Neural progenitor cell (in vitro differentiated cells): ENCODE measurements around the gene MYO1D. TPM values are rescaled to one million over a fixed set of nuclear protein-coding genes. Genes with fewer than 3 reads are reported as not detected.

Experiments used
- DNase-seq: peaks from one replicate; pipeline ENCODE4 v3.0.0-alpha.2; 2016; ENCODE audit warnings: low spot score
- H2AFZ ChIP-seq: fragments of 200-600 bp; sonication (generic); replicated peaks from 2 replicates; pipeline ENCODE4 v1.6.1; 2016; ENCODE audit warnings: antibody characterized with exemption
- H3F3A ChIP-seq: fragments of 200-600 bp; sonication (generic); 2 replicates; pipeline ENCODE4 v1.6.1; 2016; ENCODE audit warnings: antibody characterized with exemption, low read depth
- H3K27ac ChIP-seq: fragments of 200-600 bp; sonication (generic); 2 replicates; pipeline ENCODE4 v1.5.1; 2016; ENCODE audit warnings: mild to moderate bottlenecking
- H3K27me3 ChIP-seq: fragments of 200-600 bp; sonication (generic); 2 replicates; pipeline ENCODE4 v1.6.1; 2016; ENCODE audit warnings: mild to moderate bottlenecking, moderate library complexity
- H3K36me3 ChIP-seq: fragments of 200-600 bp; sonication (generic); 2 replicates; pipeline ENCODE4 v1.5.1; 2016
- H3K4me1 ChIP-seq: fragments of 200-600 bp; sonication (generic); 2 replicates; pipeline ENCODE4 v1.6.1; 2016; ENCODE audit warnings: mixed run types
- H3K4me2 ChIP-seq: fragments of 200-600 bp; sonication (generic); 2 replicates; pipeline ENCODE4 v1.6.1; 2016
- H3K4me3 ChIP-seq: fragments of 200-600 bp; sonication (generic); 2 replicates; pipeline ENCODE4 v1.5.1; 2016
- H3K79me2 ChIP-seq: fragments of 200-600 bp; sonication (generic); 2 replicates; pipeline ENCODE4 v1.6.1; 2016; ENCODE audit warnings: low read depth
- H3K9ac ChIP-seq: fragments of 200-600 bp; sonication (generic); 2 replicates; pipeline ENCODE4 v1.6.1; 2016
- H3K9me3 ChIP-seq: fragments of 200-600 bp; sonication (generic); 2 replicates; pipeline ENCODE4 v1.5.1; 2016; ENCODE audit warnings: low read depth
- H4K20me1 ChIP-seq: fragments of 200-600 bp; sonication (generic); 2 replicates; pipeline ENCODE4 v1.6.1; 2016; ENCODE audit warnings: low read depth
- H3K27ac Mint-ChIP-seq: 3 replicates; pipeline ENCODE4 v1.8.0; 2021; ENCODE audit warnings: mixed read lengths
- H3K27me3 Mint-ChIP-seq: 2 replicates; pipeline ENCODE4 v1.8.0; 2022; ENCODE audit warnings: low read depth, mild to moderate bottlenecking, inconsistent platforms, moderate library complexity, mixed read lengths; ENCODE audit not compliant: insufficient read depth
- H3K36me3 Mint-ChIP-seq: 3 replicates; pipeline ENCODE4 v1.8.0; 2021; ENCODE audit warnings: mixed read lengths
- H3K4me1 Mint-ChIP-seq: 3 replicates; pipeline ENCODE4 v1.8.0; 2021; ENCODE audit warnings: mixed read lengths
- H3K4me3 Mint-ChIP-seq: 3 replicates; pipeline ENCODE4 v1.8.0; 2021; ENCODE audit warnings: mild to moderate bottlenecking, moderate library complexity, mixed read lengths
- H3K9me3 Mint-ChIP-seq: 3 replicates; pipeline ENCODE4 v1.8.0; 2020; ENCODE audit warnings: mixed read lengths
- EZH2 ChIP-seq: fragments of 200-600 bp; sonication (generic); IDR thresholded peaks from 2 replicates; pipeline ENCODE4 v1.6.1; 2017; ENCODE audit warnings: antibody characterized with exemption, mild to moderate bottlenecking, moderate library complexity
- EZH2phosphoT487 ChIP-seq: fragments of 200-600 bp; sonication (generic); IDR thresholded peaks from 2 replicates; pipeline ENCODE4 v1.6.1; 2017; ENCODE audit warnings: antibody characterized with exemption
- total RNA-seq: library from RNA; depleted of rRNA; stranded (reverse); fragments of >200 nt; gene quantifications from 2 replicates; pipeline ENCODE4 v1.2.3, GENCODE V29; 2015; ENCODE audit warnings: low replicate concordance
- TF ChIP-seq, protein P1 (sequence below): fragments of 200-600 bp; sonication (generic); IDR thresholded peaks from 2 replicates; pipeline ENCODE4 v1.5.1; 2017; ENCODE audit warnings: antibody characterized with exemption, mild to moderate bottlenecking

Gene MYO1D
- total RNA-seq, 1 donor from 2014 or later: 6.2 TPM

DNA sequence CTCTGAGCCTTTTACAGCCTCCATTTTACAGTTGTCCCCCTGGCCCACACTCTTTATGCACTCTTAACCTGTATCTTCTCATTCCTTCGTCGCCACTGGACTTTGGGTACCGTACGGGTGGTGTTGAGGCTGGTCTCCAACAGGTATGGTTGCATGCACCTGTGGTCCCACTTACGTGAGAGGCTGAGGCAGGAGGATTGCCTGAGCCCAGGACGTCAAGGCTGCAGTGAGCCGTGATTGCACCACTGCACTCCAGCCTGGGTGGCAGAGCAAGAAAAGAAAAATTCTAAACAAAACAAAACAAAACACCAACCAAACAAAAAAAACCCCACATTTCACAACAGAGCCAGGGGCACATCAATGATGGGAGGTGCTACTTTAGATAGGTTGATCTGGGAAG lies 36.7 kb upstream of the MYO1D start:
- Mint-ChIP-seq H3K9me3 (no peaks in the 10 kb centered on the region), H3K27ac (no peak overlapping the region), H3K4me3 (no peak overlapping the region), H3K4me1 (peaks cover 15% of the 10 kb centered on the region), H3K27me3 (peaks cover 2% of the 10 kb centered on the region), H3K36me3 (no peaks in the 10 kb centered on the region)
- H3K9ac ChIP-seq: no peak overlapping the region
- TF ChIP-seq EZH2phosphoT487 (no peak), EZH2 (no peak)
- TF ChIP-seq, protein P1, sequence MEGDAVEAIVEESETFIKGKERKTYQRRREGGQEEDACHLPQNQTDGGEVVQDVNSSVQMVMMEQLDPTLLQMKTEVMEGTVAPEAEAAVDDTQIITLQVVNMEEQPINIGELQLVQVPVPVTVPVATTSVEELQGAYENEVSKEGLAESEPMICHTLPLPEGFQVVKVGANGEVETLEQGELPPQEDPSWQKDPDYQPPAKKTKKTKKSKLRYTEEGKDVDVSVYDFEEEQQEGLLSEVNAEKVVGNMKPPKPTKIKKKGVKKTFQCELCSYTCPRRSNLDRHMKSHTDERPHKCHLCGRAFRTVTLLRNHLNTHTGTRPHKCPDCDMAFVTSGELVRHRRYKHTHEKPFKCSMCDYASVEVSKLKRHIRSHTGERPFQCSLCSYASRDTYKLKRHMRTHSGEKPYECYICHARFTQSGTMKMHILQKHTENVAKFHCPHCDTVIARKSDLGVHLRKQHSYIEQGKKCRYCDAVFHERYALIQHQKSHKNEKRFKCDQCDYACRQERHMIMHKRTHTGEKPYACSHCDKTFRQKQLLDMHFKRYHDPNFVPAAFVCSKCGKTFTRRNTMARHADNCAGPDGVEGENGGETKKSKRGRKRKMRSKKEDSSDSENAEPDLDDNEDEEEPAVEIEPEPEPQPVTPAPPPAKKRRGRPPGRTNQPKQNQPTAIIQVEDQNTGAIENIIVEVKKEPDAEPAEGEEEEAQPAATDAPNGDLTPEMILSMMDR: no peak
- H3F3A ChIP-seq: no peaks in the 10 kb centered on the region
- no peak overlapping the region for H2AFZ ChIP-seq
- no peaks in the 10 kb centered on the region for H3K27me3 ChIP-seq
- no peak overlapping the region for H3K4me2 ChIP-seq
- H3K4me1 ChIP-seq: peaks cover 8% of the 10 kb centered on the region
- no peaks in the 10 kb centered on the region for H3K36me3 ChIP-seq
- no peaks in the 10 kb centered on the region for H4K20me1 ChIP-seq
- H3K27ac ChIP-seq: no peak overlapping the region
- DNase-seq: no peak
- H3K9me3 ChIP-seq: no peaks in the 10 kb centered on the region
- no peaks in the 10 kb centered on the region for H3K79me2 ChIP-seq
- no peak overlapping the region for H3K4me3 ChIP-seq

DNA sequence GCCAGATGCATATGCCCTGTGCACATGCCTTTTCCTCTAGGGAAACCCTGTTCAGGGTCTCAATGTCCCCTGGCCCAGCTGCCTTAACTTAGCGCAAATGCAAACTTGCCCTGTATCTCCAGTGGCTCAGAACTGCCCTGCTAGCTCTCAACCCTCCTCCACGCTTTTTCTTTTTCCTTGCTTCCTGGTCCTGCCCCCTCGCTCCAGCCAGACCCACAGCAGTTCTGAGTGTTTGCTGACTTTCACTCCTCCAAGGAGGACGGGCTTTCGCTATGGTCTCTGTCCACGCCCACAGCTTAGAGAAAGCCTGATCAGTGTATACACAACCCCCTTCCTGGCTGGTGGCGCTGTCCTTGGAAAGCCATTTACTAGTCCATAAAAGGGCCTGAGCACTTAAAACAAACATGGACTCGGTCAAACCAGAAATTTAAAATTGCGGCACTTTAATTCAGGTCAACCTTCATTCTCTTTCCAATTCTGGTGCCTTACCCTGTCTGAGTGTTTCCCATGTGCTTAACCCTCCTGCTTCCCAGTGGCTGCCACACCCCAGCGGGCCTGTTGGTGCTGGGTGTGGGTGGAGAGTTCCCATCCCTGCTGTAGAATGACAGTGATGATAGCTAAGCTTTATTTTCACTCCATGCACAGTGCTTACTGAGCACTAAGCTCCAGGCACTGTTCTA lies 35.4 kb upstream of the MYO1D start:
- Mint-ChIP-seq H3K4me3 (no peak overlapping the region), H3K36me3 (no peaks in the 10 kb centered on the region), H3K27ac (no peak overlapping the region), H3K9me3 (no peaks in the 10 kb centered on the region), H3K27me3 (peaks cover 2% of the 10 kb centered on the region), H3K4me1 (peaks cover 9% of the 10 kb centered on the region)
- H3K4me2 ChIP-seq: peak overlapping the region; percentile 0
- H3K9ac ChIP-seq: no peak overlapping the region
- no peaks in the 10 kb centered on the region for H3K79me2 ChIP-seq
- no peaks in the 10 kb centered on the region for H3K9me3 ChIP-seq
- H4K20me1 ChIP-seq: no peaks in the 10 kb centered on the region
- peak overlapping the region; percentile 74 for H2AFZ ChIP-seq
- H3F3A ChIP-seq: no peaks in the 10 kb centered on the region
- H3K27ac ChIP-seq: no peak overlapping the region
- no peaks in the 10 kb centered on the region for H3K36me3 ChIP-seq
- no peak overlapping the region for H3K4me3 ChIP-seq
- no peaks in the 10 kb centered on the region for H3K4me1 ChIP-seq
- no peaks in the 10 kb centered on the region for H3K27me3 ChIP-seq
- peak; percentile 39 for DNase-seq
- no peak for TF ChIP-seq EZH2
- TF ChIP-seq, protein P1: no peak
- TF ChIP-seq EZH2phosphoT487: no peak

DNA sequence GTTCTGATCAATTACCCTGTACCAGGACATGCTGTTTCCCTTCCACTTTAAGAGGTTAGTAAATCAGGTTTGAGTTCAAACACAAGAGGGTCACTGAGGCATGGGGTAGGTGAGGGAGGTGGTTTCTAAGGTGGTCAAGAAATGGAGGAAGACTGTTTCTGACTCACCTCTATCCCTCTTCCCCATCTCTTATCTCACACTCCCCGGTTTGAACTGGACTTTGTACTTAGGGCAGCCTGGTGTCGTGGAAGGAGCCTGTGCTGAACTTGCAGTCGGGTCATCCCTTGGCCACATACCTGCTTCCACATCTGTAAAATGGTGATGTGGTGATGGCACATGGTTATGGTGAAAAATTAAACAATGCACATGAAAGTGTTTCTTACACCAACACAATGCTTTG lies 33.8 kb upstream of the MYO1D start:
- Histone ChIP-seq H3K4me1 (no peaks in the 10 kb centered on the region), H3K27me3 (no peaks in the 10 kb centered on the region), H3F3A (no peaks in the 10 kb centered on the region), H3K9ac (no peak overlapping the region), H3K9me3 (no peaks in the 10 kb centered on the region), H3K4me2 (no peak overlapping the region), H3K36me3 (no peaks in the 10 kb centered on the region), H3K27ac (no peak overlapping the region), H3K4me3 (no peak overlapping the region), H3K79me2 (no peaks in the 10 kb centered on the region), H4K20me1 (no peaks in the 10 kb centered on the region), H2AFZ (no peak overlapping the region)
- Mint-ChIP-seq H3K27me3 (peaks cover 2% of the 10 kb centered on the region), H3K4me1 (peaks cover 9% of the 10 kb centered on the region), H3K4me3 (no peak overlapping the region), H3K27ac (no peak overlapping the region), H3K9me3 (no peaks in the 10 kb centered on the region), H3K36me3 (no peaks in the 10 kb centered on the region)
- DNase-seq: no peak
- TF ChIP-seq EZH2phosphoT487 (no peak), EZH2 (no peak)
- TF ChIP-seq, protein P1: no peak
